H1 (cell line): ENCODE data around the gene OR2H2. TPM values are rescaled to one million over a fixed set of nuclear protein-coding genes. Genes with fewer than 3 reads are reported as not detected.
A peak's percentile ranks its signal among the peaks of the same experiment; 100 is the strongest.

Source experiments
- ASH2L ChIP-seq: fragments of 200-600, 300-600 bp; sonication (generic); IDR thresholded peaks from one replicate; pipeline ENCODE4 v1.7.1; 2017; ENCODE audit warnings: low read length
- BRCA1 ChIP-seq: IDR thresholded peaks from 2 replicates; pipeline ENCODE4 v1.6.1; 2012; ENCODE audit warnings: low read depth, low read length, improper control_type of control experiment
- CBX8 ChIP-seq: fragments of 300-800, 300-1000 bp; sonication (generic); IDR thresholded peaks from 2 replicates; pipeline ENCODE4 v1.7.1; 2016; ENCODE audit warnings: low read depth, low read length, borderline replicate concordance
- CEBPB ChIP-seq: IDR thresholded peaks from 2 replicates; pipeline ENCODE4 v1.6.1; 2012; ENCODE audit warnings: low read depth, low read length
- CHD1 ChIP-seq: IDR thresholded peaks from 2 replicates; pipeline ENCODE4 v1.6.1; 2012; ENCODE audit warnings: low read depth, low read length, improper control_type of control experiment
- CHD2 ChIP-seq: IDR thresholded peaks from 2 replicates; pipeline ENCODE4 v1.6.1; 2012; ENCODE audit warnings: low read length, improper control_type of control experiment
- CREB1 ChIP-seq: IDR thresholded peaks from 2 replicates; pipeline ENCODE4 v1.6.1; 2012; ENCODE audit warnings: inconsistent platforms
- EGR1 ChIP-seq: IDR thresholded peaks from 2 replicates; pipeline ENCODE4 v1.6.1; 2011; ENCODE audit warnings: low read depth, low read length, borderline replicate concordance
- EP300 ChIP-seq, 2 experiments: IDR thresholded peaks; 1 replicate in 1 of 2; 2 replicates in 1 of 2; pipeline ENCODE4 v1.6.1; 2011 to 2012; ENCODE audit warnings: low read depth in 2 of 2, low read length in 2 of 2, mild to moderate bottlenecking in 2 of 2, borderline replicate concordance in 1 of 2, inconsistent platforms in 1 of 2, moderate library complexity in 1 of 2
- GTF2F1 ChIP-seq: IDR thresholded peaks from 2 replicates; pipeline ENCODE4 v1.6.1; 2012; ENCODE audit warnings: low read depth, low read length, improper control_type of control experiment, borderline replicate concordance
- JUND ChIP-seq: IDR thresholded peaks from 2 replicates; pipeline ENCODE4 v1.6.1; 2011; ENCODE audit warnings: mild to moderate bottlenecking, improper control_type of control experiment, low read length
- KDM5A ChIP-seq: fragments of 200-600 bp; IDR thresholded peaks from 2 replicates; pipeline ENCODE4 v1.7.1; 2012; ENCODE audit warnings: mild to moderate bottlenecking, low read length, inconsistent platforms, mixed read lengths
- MAFK ChIP-seq: IDR thresholded peaks from 2 replicates; pipeline ENCODE4 v1.6.1; 2012; ENCODE audit warnings: low read depth, mild to moderate bottlenecking, improper control_type of control experiment, low read length
- NANOG ChIP-seq: IDR thresholded peaks from 2 replicates; pipeline ENCODE4 v1.6.1; 2011; ENCODE audit warnings: low read length, low read depth, mild to moderate bottlenecking, inconsistent platforms; ENCODE audit not compliant: insufficient read depth, poor library complexity, severe bottlenecking
- PHF8 ChIP-seq: fragments of 200-600 bp; sonication (generic); conservative IDR thresholded peaks from 2 replicates; pipeline ENCODE4 v1.7.1; 2012; ENCODE audit warnings: low read depth, mild to moderate bottlenecking, inconsistent platforms, low read length, moderate library complexity
- POLR2A ChIP-seq, 2 experiments: IDR thresholded peaks; 1 replicate in 1 of 2; 2 replicates in 1 of 2; pipeline ENCODE4 v1.6.1; 2011; ENCODE audit warnings: low read depth in 2 of 2, low read length in 2 of 2, mild to moderate bottlenecking in 2 of 2; ENCODE audit errors: control extremely low read depth in 1 of 2
- POLR2AphosphoS5 ChIP-seq: IDR thresholded peaks from 2 replicates; pipeline ENCODE4 v1.6.1; 2011; ENCODE audit warnings: low read depth, low read length
- POU5F1 ChIP-seq: IDR thresholded peaks from 2 replicates; pipeline ENCODE4 v1.6.1; 2011; ENCODE audit warnings: low read depth, mild to moderate bottlenecking, low read length, moderate library complexity
- RBBP5 ChIP-seq: IDR thresholded peaks from 2 replicates; pipeline ENCODE4 v1.7.1; 2012; ENCODE audit warnings: low read depth, mild to moderate bottlenecking, inconsistent platforms, low read length, moderate library complexity, borderline replicate concordance
- RFX5 ChIP-seq: IDR thresholded peaks from 2 replicates; pipeline ENCODE4 v1.6.1; 2011; ENCODE audit warnings: low read depth, low read length, improper control_type of control experiment, borderline replicate concordance
- SIX5 ChIP-seq: IDR thresholded peaks from 2 replicates; pipeline ENCODE4 v1.6.1; 2011; ENCODE audit warnings: mild to moderate bottlenecking, low read depth, low read length
- SUZ12 ChIP-seq: fragments of 200-600 bp; sonication (generic); IDR thresholded peaks from 2 replicates; pipeline ENCODE4 v1.6.1; 2012; ENCODE audit warnings: mild to moderate bottlenecking, inconsistent platforms, low read length, moderate library complexity, mixed read lengths
- TAF1 ChIP-seq: IDR thresholded peaks from 2 replicates; pipeline ENCODE4 v1.6.1; 2011; ENCODE audit warnings: mild to moderate bottlenecking, low read depth, low read length
- TBP ChIP-seq: IDR thresholded peaks from 2 replicates; pipeline ENCODE4 v1.6.1; 2011; ENCODE audit warnings: low read depth, low read length, improper control_type of control experiment
- TCF12 ChIP-seq: IDR thresholded peaks from 2 replicates; pipeline ENCODE4 v1.6.1; 2011; ENCODE audit warnings: low read depth, mild to moderate bottlenecking, low read length
- YY1 ChIP-seq: IDR thresholded peaks from 2 replicates; pipeline ENCODE4 v1.6.1; 2011; ENCODE audit warnings: low read depth, mild to moderate bottlenecking, low read length
- polyA plus RNA-seq, 7 experiments: library from polyadenylated mRNA; depleted of rRNA in 3 of 7; stranded (reverse) in 5 of 7; unstranded in 2 of 7; fragments of >200 nt in 5 of 7; fragments of 200-250 nt in 2 of 7; gene quantifications; 1 replicate in 5 of 7; 2 replicates in 1 of 7; 4 replicates in 1 of 7; pipeline versions ENCODE4 v1.2.1 to v1.2.3, GENCODE V29; 2011 to 2013; ENCODE audit warnings: missing spikeins in 2 of 7, mixed read lengths in 2 of 7
- total RNA-seq: library from RNA; stranded (reverse); fragmentation: NEBNext Ultra II Directional; extraction: Animal tissue kit (Norgen Biotek cat#: 25700); gene quantifications from 2 replicates; pipeline ENCODE4 v1.2.1, GENCODE V29; 2021
- TF ChIP-seq, protein P1 (sequence below): IDR thresholded peaks from 2 replicates; pipeline ENCODE4 v1.6.1; 2011; ENCODE audit warnings: low read depth, mild to moderate bottlenecking, low read length; ENCODE audit not compliant: insufficient read depth

The OR2H2 gene
- total and polyA plus RNA-seq, 2 of the 8 experiments (the other 6 are each of a cell fraction or from before 2014, with no cell fraction given): not detected

DNA sequence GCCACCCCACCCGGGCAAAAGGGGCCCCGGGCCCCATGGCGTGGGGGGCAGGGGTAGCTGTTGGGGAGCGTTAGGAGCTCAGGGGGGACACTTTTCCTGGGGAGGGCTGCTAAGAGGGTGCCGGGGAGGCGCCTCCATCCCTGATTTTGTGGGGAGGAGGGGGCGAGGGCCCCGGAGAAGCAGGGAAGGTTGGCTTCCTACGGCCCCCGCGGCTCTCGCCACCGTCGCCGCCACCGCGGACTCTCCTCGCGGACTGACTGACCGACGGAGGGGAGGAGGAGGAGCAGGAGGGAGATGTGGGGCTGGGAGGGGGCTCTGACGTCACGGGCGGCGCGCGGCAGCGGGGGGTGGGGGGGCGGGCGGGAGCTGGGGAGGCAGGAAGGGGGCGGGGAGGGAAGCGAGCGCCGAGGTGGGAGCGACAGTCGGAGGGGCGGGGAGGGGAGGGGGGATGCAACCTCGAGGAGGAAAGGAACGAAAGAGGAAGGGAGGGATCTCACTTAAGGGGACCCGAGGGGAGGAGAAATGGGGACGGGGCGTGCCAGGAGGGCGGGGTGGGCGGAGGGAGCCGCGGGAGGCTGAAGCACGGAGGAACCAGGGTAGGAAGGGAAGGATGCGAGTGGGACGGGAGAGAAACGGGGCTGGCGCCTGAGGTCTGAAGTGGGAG, 43.0 kb downstream of the OR2H2 start (continued):
- TF ChIP-seq SUZ12 (no peak), POU5F1 (no peak), YY1 (no peak), TCF12 (no peak), GTF2F1 (no peak), BRCA1 (no peak), CHD1 (no peak), CBX8 (no peak), RBBP5 (peak; percentile 46; the same call in 1 of the 2 replicates), POLR2AphosphoS5 (peak; percentile 81), JUND (no peak), CHD2 (no peak), RFX5 (no peak), NANOG (no peak), KDM5A (no peak), EGR1 (peak; percentile 63; the same call in 1 of the 2 replicates), CREB1 (peak; percentile 74; the same call in 1 of the 2 replicates), PHF8 (peak; percentile 78), EP300 (IDR thresholded peaks at IDR 0.05; ENCODE audit: borderline replicate concordance in 1 of 2, low read depth in 2 of 2, low read length in 2 of 2) (no peak), MAFK (no peak), POLR2A (IDR thresholded peaks at IDR 0.05; ENCODE audit: control extremely low read depth in 1 of 2, low read depth in 2 of 2, low read length in 2 of 2) (peak; percentile 75 to 89), SIX5 (no peak), CEBPB (no peak), ASH2L (peak; percentile 68), TAF1 (peak; percentile 73), TBP (peak; percentile 53; the same call in 1 of the 2 replicates)
- TF ChIP-seq, protein P1, sequence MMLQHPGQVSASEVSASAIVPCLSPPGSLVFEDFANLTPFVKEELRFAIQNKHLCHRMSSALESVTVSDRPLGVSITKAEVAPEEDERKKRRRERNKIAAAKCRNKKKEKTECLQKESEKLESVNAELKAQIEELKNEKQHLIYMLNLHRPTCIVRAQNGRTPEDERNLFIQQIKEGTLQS: no peak
